ENCODE results near the gene RBP5.

Gene RBP5

DNA sequence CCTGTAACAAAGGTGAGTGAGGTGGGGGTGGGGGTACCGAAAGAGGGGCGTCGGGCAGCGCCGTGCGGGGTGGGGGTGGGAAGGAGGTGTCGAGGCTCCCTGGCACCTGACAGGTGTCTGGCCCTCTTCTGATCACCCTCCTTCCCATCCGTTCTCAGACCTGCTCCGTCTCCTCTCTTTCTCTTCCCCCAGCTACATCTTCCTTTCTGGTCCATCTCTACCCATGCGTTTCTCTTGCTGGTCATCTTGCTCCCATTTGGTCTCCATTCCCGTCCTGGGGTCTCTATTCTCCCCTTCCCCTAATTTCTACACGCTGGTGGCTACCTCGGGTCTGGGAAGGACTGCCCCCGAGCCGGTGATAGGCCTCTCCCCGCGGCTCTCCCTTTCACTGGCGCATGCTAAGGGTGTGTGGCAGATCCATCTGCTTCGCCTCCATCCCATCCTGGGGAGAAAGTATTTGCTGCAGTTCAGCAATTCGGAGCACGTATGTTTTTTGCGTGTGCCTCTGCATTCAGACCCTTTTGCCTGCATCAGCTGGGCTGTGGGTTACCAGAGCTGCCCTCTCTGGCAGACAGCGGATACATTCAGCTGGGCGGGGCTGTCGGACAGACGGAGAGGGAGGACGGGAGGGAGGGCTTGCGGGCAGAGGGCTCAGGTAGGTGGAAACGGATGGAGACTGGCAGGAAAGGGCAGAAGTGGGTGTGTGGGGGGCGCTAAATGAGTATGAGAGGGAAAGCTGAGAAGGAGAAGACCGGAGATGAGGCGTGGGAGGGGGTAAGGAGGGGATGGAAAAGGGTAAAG, 2.2 kb upstream of the RBP5 start (continued):
- TF ChIP-seq ZNF664 (tag by site-specific recombination; IDR thresholded peaks at IDR 0.05) (no peak), ZNF558 (tag by site-specific recombination; IDR thresholded peaks at IDR 0.05) (no peak), ZNF211 (tag by site-specific recombination; IDR thresholded peaks at IDR 0.05; ENCODE audit: low read depth) (no peak), ZNF311 (tag by site-specific recombination; IDR thresholded peaks at IDR 0.05; ENCODE audit: borderline replicate concordance) (no peak), SALL2 (tag by site-specific recombination; IDR thresholded peaks at IDR 0.05; ENCODE audit: borderline replicate concordance) (no peak), ZBTB48 (tag by site-specific recombination; IDR thresholded peaks at IDR 0.05) (no peak), ZNF394 (tag by site-specific recombination; IDR thresholded peaks at IDR 0.05; ENCODE audit: borderline replicate concordance) (no peak), BCL11A (tag by site-specific recombination; IDR thresholded peaks at IDR 0.05; ENCODE audit: low read depth) (no peak), ZNF624 (tag by site-specific recombination; IDR thresholded peaks at IDR 0.05) (no peak), ZBTB8A (tag by site-specific recombination; IDR thresholded peaks at IDR 0.05) (peak; percentile 63)
- TF ChIP-seq, protein P1, sequence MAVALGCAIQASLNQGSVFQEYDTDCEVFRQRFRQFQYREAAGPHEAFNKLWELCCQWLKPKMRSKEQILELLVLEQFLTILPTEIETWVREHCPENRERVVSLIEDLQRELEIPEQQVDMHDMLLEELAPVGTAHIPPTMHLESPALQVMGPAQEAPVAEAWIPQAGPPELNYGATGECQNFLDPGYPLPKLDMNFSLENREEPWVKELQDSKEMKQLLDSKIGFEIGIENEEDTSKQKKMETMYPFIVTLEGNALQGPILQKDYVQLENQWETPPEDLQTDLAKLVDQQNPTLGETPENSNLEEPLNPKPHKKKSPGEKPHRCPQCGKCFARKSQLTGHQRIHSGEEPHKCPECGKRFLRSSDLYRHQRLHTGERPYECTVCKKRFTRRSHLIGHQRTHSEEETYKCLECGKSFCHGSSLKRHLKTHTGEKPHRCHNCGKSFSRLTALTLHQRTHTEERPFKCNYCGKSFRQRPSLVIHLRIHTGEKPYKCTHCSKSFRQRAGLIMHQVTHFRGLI (tag by site-specific recombination; IDR thresholded peaks at IDR 0.05): no peak
- TF ChIP-seq, protein P2, sequence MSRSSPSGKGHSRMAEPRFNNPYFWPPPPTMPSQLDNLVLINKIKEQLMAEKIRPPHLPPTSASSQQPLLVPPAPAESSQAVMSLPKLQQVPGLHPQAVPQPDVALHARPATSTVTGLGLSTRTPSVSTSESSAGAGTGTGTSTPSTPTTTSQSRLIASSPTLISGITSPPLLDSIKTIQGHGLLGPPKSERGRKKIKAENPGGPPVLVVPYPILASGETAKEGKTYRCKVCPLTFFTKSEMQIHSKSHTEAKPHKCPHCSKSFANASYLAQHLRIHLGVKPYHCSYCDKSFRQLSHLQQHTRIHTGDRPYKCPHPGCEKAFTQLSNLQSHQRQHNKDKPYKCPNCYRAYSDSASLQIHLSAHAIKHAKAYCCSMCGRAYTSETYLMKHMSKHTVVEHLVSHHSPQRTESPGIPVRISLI (tag by site-specific recombination; IDR thresholded peaks at IDR 0.05): no peak
- TF ChIP-seq, protein P3, sequence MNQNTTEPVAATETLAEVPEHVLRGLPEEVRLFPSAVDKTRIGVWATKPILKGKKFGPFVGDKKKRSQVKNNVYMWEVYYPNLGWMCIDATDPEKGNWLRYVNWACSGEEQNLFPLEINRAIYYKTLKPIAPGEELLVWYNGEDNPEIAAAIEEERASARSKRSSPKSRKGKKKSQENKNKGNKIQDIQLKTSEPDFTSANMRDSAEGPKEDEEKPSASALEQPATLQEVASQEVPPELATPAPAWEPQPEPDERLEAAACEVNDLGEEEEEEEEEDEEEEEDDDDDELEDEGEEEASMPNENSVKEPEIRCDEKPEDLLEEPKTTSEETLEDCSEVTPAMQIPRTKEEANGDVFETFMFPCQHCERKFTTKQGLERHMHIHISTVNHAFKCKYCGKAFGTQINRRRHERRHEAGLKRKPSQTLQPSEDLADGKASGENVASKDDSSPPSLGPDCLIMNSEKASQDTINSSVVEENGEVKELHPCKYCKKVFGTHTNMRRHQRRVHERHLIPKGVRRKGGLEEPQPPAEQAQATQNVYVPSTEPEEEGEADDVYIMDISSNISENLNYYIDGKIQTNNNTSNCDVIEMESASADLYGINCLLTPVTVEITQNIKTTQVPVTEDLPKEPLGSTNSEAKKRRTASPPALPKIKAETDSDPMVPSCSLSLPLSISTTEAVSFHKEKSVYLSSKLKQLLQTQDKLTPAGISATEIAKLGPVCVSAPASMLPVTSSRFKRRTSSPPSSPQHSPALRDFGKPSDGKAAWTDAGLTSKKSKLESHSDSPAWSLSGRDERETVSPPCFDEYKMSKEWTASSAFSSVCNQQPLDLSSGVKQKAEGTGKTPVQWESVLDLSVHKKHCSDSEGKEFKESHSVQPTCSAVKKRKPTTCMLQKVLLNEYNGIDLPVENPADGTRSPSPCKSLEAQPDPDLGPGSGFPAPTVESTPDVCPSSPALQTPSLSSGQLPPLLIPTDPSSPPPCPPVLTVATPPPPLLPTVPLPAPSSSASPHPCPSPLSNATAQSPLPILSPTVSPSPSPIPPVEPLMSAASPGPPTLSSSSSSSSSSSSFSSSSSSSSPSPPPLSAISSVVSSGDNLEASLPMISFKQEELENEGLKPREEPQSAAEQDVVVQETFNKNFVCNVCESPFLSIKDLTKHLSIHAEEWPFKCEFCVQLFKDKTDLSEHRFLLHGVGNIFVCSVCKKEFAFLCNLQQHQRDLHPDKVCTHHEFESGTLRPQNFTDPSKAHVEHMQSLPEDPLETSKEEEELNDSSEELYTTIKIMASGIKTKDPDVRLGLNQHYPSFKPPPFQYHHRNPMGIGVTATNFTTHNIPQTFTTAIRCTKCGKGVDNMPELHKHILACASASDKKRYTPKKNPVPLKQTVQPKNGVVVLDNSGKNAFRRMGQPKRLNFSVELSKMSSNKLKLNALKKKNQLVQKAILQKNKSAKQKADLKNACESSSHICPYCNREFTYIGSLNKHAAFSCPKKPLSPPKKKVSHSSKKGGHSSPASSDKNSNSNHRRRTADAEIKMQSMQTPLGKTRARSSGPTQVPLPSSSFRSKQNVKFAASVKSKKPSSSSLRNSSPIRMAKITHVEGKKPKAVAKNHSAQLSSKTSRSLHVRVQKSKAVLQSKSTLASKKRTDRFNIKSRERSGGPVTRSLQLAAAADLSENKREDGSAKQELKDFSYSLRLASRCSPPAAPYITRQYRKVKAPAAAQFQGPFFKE (tag by site-specific recombination; IDR thresholded peaks at IDR 0.05; ENCODE audit: borderline replicate concordance): no peak; the same call in 1 of the 2 replicates

DNA sequence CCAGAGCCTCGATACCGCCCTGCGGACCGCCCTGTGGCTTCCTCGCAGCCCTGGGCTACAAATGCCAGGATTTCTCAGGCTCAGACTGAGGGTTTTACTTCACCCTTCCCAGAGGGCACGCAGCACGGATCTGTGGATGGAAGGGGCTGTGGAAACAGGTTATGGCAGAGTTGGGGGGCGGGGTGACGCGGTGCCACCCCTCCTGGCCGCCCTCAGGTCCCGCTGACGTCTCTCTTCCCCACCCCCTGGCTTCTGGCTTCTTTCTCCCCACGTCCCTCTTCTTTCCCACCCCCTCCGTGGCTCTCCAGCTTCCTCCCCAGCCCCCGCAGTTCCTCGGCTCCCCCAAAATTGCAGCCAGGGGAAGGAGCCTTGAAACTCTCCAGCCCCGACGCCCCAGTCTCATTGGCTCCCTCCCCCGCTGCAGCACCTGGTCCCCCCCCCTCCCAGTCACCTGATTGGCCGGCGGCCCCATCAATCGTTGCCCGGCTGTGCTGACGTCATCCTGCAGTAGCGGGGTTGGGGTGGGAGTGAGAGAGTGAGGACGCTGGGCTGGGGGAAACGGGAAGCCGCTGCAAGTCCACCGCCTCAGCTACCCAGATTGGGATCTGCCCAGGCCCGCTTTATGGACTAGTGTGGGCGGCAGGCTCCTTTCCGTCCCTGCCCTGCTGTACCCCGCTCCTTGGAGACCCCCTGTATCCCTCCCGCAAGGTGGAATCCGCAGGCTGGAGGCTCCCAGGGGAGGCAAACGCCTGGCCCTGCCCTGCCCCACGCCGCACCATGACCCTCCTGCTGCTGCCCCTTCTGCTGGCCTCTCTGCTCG, 1.4 kb upstream of the RBP5 start, which contains the start of gene CLSTN3:
Gene CLSTN3 (plus strand): TSS at position 500 of the 820 bp plus-strand sequence. CDS start 278 bp downstream, at position 778.
- ChIA-PET POLR2A (interaction anchor here (0.6 to 0.9 kb wide), 3 partner anchors 8 to 192 kb away, joined by 3 read pairs; no protein-coding TSS in a partner anchor), CTCF (interaction anchor here (1.0 to 1.5 kb wide), 3 partner anchors 38 to 261 kb away, joined by 4 to 6 read pairs (median 4); partner anchors contain the start of gene C1R)
- Histone ChIP-seq H3K4me1 (ENCODE audit: control insufficient read depth, insufficient read depth, low read length) (peaks cover 3% of the 10 kb centered on the region; the same call in 1 of the 2 replicates), H3K36me3 (ENCODE audit: control insufficient read depth in 2 of 2, insufficient read depth in 1 of 2, low read length in 2 of 2) (peaks cover 0 to 24% of the 10 kb centered on the region in 2 experiments; a peak in 1 of 3 replicates), H3K4me3 (ENCODE audit: low read depth, low read length) (peak within 1 kb of the TSS; percentile 79), H3K27ac (ENCODE audit: extremely low read depth, low read depth, low read length) (peak within 1 kb of the TSS; percentile 41; the same call in 1 of the 2 replicates), H3K9me3 (ENCODE audit: control insufficient read depth, insufficient read depth, low read depth, low read length) (no peaks in the 10 kb centered on the region)
- TF ChIP-seq, protein P4, sequence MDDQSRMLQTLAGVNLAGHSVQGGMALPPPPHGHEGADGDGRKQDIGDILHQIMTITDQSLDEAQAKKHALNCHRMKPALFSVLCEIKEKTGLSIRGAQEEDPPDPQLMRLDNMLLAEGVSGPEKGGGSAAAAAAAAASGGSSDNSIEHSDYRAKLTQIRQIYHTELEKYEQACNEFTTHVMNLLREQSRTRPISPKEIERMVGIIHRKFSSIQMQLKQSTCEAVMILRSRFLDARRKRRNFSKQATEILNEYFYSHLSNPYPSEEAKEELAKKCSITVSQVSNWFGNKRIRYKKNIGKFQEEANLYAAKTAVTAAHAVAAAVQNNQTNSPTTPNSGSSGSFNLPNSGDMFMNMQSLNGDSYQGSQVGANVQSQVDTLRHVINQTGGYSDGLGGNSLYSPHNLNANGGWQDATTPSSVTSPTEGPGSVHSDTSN (CRISPR knock-in tag; IDR thresholded peaks at IDR 0.05): peak; percentile 97
- peak; percentile 95 for TF ChIP-seq ZNF629 (tag by site-specific recombination; IDR thresholded peaks at IDR 0.05)
- TF ChIP-seq, protein P5, sequence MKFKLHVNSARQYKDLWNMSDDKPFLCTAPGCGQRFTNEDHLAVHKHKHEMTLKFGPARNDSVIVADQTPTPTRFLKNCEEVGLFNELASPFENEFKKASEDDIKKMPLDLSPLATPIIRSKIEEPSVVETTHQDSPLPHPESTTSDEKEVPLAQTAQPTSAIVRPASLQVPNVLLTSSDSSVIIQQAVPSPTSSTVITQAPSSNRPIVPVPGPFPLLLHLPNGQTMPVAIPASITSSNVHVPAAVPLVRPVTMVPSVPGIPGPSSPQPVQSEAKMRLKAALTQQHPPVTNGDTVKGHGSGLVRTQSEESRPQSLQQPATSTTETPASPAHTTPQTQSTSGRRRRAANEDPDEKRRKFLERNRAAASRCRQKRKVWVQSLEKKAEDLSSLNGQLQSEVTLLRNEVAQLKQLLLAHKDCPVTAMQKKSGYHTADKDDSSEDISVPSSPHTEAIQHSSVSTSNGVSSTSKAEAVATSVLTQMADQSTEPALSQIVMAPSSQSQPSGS (tag by site-specific recombination; IDR thresholded peaks at IDR 0.05; ENCODE audit: low read depth): peak; percentile 99
- 0 out of 2 replicates have a peak, but pooled peaks have one; percentile 18 for TF ChIP-seq ZNF501 (tag by site-specific recombination; IDR thresholded peaks at IDR 0.05)
- TF ChIP-seq GLIS2 (tag by site-specific recombination; IDR thresholded peaks at IDR 0.05): peak; percentile 92
- TF ChIP-seq OSR2 (tag by site-specific recombination; IDR thresholded peaks at IDR 0.05): peak; percentile 78
- no peak for TF ChIP-seq ZFP37 (tag by site-specific recombination; IDR thresholded peaks at IDR 0.05)
- TF ChIP-seq ZNF175 (tag by site-specific recombination; IDR thresholded peaks at IDR 0.05): no peak
- TF ChIP-seq SP3 (tag by site-specific recombination; IDR thresholded peaks at IDR 0.05): peak; percentile 89
- TF ChIP-seq ZBTB8A (tag by site-specific recombination; IDR thresholded peaks at IDR 0.05): peak; percentile 50; the same call in 1 of the 2 replicates
- TF ChIP-seq ZNF830 (tag by site-specific recombination; IDR thresholded peaks at IDR 0.05; ENCODE audit: low read depth): no peak
